HCT116 (cell line): ENCODE measurements around the gene HNRNPAB.

ENCODE experiments used
- POLR2A ChIP-seq: IDR thresholded peaks from 2 replicates; pipeline ENCODE4 v1.7.0; 2011; ENCODE audit warnings: borderline replicate concordance; ENCODE audit not compliant: insufficient read depth, insufficient read length; ENCODE audit errors: extremely low read depth
- TF ChIP-seq, protein P1 (sequence below): IDR thresholded peaks from 2 replicates; pipeline ENCODE4 v1.6.1; 2012

DNA sequence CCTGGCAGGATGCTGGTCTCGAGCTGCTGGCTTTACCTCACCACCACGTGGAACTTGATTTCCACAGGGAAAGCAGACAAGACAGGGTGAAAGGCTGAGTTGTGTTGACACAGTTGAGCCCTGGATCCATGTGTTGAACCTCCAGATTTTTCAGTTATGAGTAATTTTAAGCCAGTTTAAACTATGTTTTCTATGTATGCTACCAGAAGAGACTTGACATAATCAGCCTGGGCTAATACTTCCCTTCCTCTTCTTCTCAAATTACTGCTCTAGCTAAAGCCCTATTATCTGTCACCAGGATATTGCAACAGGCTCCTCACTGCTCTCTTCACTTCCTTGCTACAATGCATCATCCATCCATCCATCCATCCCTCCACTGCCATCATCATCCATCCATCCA, 40.2 kb downstream of the HNRNPAB start:
- TF ChIP-seq, protein P1, sequence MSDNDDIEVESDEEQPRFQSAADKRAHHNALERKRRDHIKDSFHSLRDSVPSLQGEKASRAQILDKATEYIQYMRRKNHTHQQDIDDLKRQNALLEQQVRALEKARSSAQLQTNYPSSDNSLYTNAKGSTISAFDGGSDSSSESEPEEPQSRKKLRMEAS = no peak
- no peak for TF ChIP-seq POLR2A
